ENCODE data around the gene NSUN6.
"Not testable (repeated sequence)": the region's sequence is repeated elsewhere in the genome, so short reads cannot be mapped to it uniquely, and the experiment has no call there.

The NSUN6 gene

DNA sequence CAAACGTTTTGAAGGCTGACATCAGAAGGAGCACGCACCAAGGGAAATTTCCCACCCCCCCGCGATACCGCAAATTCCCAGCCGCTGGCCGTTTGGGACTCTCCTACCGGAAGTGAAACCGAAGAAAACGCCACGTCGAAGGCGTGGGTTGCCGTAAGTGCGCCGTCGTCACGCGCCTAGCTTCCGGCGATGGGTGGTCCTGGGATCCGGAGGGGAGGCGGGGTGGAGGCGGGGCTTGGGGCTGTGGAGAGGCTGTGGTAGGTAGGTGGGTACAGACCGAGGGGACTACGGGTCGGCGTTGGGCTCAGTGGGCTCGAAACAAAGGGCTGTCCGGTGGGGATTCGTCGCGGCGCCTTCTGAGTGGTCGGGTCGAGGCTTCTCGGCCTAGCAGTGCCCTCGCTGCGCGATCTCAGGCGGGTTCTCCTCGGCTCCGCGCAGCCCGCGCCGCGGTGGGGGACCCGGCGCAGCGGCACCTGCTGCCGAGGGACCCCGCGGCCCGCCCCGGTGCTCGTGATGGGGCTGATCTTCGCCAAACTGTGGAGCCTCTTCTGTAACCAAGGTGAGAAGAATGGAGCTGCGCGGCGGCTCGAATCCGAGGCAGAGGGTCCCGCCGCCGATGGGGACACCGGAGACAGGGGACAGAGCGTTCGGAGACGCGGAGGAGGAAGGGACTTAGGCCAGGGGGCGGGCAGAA lies 7.9 kb upstream of the NSUN6 start, which contains the start of gene ARL5B:
Gene ARL5B, plus strand, starts transcription at position 307 of the 694 bp plus-strand sequence. Its CDS starts 207 bp downstream, at position 514.
- peak; percentile 88 to 92 for DNase-seq

DNA sequence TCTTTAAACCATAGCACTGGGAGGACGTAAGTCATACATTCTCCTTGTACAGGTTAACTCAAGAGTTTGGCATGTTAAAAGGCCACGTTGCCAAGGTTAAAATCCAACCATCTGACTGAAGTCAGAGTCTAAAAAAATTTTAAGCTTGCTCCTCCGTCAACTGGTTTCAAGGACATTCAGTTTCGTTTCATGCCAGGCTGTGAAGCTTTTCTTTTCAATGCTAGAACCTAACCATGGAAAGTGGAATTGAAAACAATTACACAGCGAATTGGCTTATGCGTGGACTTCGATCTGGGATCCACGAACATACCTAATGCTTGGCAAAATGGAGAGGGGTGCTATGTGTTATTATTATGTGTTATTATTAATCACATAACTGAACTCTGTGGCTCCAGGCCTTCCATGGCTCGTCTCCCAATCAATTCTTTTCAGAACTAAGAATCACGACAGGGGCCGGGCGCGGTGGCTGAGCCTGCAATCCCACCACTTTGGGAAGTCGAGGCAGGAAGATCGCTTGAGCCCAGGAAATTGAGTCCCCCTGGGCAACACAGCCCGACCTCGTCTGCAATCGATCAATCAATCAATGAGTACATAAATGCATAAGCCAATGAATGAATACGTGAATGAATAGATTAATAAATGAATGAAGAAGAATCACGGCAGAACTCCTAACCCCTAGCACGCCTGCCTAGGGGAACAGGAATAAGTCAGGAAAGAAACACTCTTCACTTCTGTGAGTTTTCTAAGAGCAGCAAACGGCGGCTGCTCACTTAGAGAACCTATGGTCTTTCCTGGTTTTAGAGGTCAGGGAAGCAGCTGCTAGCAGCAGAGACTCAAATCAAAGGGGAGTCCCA lies 7.1 kb upstream of the NSUN6 start:
- no peak for DNase-seq

DNA sequence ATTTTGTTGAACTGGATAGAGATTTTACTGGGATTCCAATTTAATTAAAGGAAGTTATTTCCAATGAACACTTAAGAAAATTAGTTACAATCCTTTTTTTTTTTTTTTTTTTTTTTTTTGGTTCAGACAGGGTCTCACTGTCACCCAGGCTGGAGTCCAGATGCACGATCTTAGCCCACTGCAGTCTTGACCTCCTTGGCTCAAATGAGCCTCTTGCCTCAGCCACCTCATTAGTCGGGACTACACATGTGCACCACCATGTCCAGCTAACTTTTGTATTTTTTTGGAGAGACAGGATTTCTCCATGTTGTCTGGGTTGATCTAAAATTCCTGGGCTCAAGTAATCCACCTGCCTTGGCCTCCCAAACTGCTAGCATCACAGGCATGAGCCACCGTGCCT lies 5.3 kb upstream of the NSUN6 start:
- no peak for DNase-seq

DNA sequence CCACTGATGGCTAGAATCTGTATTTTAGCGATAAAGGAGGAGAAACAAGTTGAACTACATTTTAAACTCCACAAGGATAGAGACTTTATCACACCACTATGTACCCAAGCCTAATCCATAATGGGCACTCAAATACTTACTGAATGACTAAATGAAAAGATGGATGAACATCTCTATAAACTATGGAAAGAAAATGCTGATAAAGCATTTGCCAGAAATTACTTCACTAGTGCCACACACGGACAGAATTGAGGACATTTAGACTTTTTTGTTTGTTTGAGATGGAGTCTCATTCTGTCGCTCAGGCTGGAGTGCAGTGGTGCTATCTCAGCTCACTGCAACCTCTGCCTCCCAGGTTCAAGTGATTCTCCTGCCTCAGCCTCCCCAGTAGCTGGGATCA lies 1.7 kb upstream of the NSUN6 start:
- DNase-seq: no peak

DNA sequence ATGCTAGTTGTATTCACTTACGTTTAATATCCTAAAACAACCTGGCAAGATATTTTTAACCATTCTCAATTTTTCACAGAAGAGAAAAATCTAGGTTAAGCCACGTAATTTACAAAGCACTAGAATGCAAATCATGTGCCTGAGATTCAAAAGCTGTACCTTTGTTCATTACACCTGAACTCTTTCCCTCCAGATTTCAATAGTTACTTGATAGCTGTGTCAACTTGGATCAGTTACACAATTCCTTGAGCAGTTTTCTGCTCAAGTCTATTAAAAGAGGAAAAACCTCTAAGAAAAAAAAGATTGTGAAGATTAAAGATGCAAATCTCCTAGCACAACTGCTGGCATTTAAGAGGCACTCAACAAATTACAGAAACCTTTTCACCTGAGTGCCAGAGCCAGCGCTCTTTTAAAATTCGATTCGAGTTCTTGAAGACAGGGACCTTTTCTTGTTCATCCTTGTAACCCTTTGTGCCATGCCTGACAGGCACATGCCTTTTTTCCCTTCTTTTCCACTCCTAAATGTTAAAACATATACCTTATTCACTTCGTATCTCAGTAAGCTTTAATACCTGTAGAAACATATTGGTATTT lies 886 bp downstream of the NSUN6 start:
- no peak for DNase-seq

DNA sequence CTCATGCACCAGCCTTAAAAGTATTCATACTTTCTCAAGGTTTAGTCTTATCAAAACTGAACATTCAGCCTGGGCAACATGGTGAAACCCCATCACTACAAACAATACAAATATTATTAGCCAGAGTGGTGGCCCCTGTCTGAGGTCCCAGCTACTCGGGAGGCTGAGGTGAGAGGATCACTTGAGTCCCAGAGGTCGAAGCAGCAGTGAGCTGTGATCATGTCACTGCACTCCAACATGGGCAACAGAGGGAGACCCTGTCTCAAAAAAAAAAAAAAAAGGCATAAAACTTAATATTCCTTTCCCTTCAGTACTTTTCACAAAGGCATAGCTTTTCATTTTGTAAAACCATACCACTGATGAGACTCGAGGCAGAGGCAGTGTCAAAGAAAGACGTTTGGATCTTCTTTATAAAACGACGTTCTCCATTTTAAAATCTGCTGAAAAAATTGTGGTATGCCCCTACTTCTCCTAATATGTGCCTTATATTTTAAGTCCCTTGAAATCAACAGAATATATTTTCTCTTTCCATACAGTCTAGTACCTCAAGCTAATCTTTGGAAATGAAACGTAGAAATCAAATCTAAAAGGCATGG lies 1.9 kb downstream of the NSUN6 start:
- no peak for DNase-seq

DNA sequence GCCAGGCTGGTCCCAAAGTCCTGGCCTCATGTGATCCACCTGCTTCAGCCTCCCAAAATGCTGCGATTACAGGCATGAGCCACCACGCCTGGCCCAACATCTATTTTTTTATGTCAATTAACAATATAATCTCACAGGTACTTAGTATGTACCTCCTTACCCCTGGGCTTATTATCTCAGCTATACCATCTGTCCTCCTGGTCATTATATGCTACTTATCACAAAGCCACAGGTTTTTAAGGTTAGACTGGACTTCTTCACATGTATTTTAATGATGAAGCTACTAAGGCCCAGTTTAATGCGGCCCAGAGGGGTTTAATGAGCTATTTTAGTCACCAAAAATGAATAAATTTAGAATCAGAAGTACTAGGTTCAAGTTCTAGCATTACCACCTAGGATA lies 3.4 kb downstream of the NSUN6 start:
- no peak for DNase-seq

DNA sequence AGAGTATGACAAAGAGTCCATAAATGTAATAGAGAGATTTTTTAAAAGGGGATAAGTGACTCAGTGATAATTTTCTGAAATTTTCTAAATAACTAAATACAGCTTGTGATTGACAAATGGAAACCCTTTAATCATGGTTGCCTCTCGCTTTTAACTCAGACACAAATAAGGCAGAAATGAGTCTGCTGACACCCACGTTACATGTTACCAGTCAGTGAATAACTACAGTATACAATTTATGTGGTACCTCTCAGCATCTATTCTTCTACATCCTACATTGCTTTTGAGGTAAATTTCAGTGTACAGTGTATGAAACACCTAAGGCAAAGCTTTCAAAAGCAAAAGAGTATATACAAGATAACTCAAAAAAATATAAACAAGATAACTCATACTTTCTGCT lies 4.2 kb downstream of the NSUN6 start:
- DNase-seq: no peak

DNA sequence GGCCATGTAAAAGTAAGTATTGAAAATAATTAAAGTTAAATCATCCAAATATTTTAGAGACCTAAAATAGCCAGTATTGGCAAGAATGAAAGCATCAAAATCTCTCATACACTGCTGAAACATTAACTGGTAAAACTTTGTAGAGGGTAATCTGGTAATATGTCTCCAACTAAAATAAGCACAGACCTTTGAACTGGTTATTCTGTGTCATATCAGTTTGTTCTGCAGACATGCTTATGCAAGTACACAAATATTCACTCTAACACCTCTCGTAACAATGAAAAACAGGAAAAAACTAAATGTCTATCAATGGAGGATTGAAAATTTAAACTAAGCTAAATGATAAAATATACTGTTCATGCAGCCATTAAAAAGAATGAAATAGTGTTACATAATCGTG lies 11.7 kb downstream of the NSUN6 start:
- DNase-seq: not testable (repeated sequence)

DNA sequence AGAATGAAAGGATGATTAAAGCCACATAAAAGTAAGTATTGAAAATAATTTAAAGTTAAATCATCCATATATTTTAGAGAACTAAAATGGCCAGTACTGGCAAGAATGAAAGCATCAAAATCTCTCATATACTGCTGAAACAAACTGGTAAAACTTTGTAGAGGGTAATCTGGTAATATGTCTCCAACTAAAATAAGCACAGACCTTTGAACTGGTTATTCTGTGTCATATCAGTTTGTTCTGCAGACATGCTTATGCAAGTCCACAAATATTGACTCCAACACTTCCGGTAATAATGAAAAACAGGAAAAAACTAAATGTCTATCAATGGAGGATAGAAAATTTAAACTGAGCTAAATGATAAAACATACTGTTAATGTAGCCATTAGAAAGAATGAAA lies 14.0 kb downstream of the NSUN6 start:
- not testable (repeated sequence) for DNase-seq

DNA sequence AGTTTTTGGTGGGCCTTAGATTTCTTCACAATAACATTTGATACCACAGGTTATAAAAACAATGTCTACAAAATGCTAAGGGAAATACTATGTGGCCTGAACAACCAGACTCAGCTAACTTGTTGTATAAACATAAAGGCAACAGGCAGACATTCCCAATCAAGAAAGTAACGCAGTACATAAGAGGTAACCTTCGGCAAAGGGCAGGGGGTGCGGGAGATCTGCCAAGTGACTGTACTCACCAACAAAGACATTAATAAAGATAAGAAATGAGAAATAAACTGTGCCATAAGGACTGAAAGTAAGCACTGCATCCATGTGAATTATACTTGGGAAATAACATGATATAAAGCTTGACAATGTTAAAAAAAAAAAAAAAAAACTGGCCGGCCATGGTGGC lies 15.4 kb downstream of the NSUN6 start:
- no peak for DNase-seq

DNA sequence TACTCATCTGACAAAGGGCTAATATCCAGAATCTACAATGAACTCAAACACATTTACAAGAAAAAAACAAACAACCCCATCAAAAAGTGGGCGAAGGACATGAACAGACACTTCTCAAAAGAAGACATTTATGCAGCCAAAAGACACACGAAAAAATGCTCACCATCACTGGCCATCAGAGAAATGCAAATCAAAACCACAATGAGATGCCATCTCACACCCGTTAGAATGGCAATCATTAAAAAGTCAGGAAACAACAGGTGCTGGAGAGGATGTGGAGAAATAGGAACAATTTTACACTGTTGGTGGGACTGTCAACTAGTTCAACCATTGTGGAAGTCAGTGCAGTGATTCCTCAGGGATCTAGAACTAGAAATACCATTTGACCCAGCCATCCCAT lies 18.9 kb downstream of the NSUN6 start:
- DNase-seq: not testable (repeated sequence)

DNA sequence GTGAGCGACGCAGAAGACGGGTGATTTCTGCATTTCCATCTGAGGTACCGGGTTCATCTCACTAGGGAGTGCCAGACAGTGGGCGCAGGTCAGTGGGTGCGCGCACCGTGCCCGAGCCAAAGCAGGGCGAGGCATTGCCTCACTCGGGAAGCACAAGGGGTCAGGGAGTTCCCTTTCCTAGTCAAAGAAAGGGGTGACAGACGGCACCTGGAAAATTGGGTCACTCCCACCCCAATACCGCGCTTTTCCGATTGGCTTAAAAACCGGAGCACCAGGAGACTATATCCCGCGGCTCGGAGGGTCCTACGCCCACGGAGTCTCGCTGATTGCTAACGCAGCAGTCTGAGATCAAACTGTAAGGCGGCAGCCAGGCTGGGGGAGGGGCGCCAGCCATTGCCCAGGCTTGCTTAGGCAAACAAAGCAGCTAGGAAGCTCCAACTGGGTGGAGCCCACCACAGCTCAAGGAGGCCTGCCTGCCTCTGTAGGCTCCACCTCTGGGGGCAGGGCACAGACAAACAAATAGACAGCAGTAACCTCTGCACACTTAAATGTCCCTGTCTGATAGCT lies 23.9 kb downstream of the NSUN6 start:
- peak; percentile 38 to 43 for DNase-seq

DNA sequence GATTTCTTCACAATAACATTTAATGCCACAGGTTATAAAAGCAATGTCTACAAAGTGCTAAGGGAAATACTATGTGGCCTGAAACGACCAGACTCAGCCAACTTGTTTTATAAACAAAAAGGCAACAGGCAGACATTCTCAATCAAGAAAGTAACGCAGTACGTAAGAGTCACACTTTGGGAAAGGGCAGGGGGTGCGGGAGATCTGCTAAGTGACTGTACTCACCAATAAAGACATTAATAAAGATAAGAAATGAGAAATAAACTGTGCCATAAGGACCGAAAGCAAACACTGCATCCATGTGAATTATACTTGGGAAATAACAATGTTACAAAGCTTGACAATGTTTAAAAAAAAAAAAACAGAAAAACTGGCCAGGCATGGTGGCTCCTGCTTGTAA lies 25.5 kb downstream of the NSUN6 start:
- DNase-seq: no peak

DNA sequence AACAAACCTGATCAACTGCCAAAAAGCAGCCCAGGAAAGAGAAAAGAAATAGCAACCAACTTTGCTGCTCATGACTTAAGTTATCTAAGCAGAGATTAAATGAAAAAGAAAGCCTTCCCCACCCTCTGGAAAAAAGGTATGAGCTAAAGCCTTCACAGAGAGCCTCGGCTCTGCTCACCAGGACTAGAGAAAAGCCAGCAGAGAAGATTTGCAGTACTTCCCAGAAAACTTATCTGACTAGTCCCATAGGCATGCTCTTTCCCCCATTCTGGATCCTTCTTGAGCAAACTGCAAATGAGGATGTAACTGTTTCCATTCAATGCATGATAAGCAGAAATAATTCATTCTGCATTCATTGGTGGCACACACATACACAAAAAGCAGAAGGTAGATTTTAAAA lies 27.7 kb downstream of the NSUN6 start:
- not testable (repeated sequence) for DNase-seq

DNA sequence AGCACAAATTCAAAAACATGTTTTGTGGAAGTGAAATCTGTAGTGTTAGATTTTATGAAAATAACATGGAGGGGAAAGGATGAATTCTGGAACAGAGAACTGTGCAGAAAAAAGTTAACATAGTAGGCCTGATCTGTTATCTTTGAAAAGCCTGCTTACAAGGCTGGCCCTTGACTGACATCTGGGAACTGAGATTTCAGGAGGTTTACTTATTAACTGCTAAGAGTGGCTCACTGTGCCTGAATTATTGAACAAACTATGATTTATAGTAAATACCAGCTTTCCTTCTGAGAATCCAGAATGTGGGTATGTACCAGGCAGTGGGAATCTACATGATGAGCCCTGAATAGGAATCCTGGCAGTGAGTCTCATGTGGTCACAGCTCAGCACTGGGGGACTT lies 30.5 kb downstream of the NSUN6 start:
- no peak for DNase-seq

DNA sequence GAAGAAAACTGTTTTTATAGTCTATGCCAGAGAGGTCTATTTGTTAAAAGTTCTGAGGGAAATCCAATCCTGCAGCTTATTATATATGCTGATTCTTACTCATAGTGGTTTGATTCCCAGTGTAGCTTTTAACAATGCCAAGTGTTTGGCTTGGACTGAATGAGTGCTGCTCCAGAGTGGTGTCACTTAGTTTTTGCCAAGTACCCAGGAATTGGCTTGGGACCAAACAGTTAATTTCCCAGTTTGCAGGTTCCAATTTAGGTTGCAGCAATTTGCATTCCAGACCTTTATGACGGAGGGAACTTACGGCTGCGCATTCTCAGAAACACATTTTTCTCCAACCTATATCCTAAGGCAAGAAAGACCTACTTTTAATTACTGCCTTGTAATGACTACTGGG lies 32.4 kb downstream of the NSUN6 start:
- no peak for DNase-seq

DNA sequence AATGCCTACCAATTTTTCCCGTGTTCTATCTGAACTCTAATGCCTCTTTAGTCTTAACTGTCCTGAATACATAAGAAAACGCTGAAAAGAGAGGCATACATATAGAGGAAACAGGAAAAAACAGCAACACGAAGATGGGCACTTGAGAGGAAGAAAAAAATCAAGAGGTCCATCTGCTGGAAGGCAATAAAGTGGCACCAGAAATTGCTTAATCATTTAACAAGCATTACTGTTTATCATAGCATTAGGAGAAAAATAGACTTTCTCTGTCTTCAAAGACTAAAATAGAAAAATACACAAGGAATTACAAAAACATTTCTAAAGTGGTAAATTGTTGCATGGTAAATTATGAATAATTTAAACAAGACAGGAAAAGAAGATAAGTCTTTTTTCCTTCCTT lies 35.0 kb downstream of the NSUN6 start:
- DNase-seq: no peak

DNA sequence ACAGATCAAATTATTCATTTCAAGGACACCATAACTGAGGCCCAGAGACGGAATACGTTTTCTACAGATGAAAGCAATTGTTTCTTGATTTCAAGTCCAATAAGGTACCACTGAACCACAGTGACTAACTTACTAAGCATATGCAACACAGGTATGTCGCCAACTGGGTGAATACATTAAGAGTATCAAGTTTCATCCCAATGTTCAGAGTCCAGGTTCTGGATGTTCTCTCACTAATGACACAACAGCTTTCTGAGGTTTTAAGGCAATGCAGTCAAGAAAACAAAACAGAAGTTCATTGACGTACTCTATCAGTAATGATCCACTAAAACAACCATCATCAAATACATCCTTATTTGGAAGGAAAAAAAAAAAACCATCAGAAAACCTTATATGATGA lies 35.8 kb downstream of the NSUN6 start:
- no peak for DNase-seq

DNA sequence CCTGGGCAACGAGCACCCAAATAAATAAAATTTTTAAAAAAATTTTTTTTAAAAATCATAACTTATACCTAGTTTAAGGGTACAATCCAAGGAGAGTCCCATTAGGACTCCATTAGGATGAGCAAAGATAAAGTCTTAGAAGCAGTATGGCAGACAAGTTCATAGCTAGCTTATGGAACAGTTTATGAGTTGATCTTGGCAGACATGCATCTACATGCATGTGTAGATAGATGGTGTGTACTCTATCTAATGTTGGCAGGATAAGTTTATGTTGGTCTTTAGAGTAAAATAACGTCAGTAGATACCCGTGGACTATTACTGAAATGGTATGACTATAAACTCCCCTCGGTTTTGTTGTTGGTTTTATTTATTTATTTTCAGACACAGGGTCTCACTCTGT lies 40.2 kb downstream of the NSUN6 start:
- no peak for DNase-seq

DNA sequence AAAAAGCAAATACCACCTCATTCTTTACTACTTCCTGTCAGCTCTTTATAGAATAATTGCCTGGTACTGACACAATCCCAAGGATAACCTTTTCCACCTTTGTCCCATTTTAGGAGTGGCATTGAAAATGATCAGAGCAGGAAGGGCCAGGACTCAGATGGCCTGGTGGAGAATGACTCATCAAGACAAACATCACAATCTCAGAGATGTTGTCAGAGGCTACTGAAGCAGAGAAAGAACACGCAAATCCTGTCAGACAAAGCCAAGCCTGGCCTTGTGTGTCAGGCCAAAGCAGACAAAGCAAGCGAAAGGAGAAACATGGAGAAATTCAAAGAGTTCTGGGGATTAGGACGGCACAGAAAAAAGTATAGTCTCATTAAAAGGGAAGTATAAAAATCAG lies 40.9 kb downstream of the NSUN6 start:
- no peak for DNase-seq

DNA sequence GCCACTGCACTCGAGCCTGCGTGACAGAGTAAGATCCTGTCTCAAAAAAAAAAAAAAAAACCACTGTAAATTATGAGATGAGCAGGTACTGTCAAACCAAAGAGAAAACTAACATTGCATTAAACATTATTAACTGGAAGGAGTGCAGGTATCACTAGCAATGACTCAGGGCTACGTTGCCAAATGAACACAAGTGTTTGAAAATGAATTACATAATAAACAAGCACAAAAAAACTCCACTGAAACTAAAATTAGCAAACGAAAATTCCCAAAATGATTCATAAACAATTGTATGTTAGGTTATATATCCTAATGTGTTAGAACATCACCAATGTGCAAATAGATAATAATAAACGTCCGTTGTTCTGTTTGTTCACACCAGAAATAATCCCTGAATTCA lies 42.8 kb downstream of the NSUN6 start:
- DNase-seq: no peak

Measured in stimulated activated CD4-positive, alpha-beta T cell treated with anti-CD3 and anti-CD28 coated beads, Interleukin-2, amount 100 ng/mL, for 48 hours (primary cell).